ENCODE results near the gene NFKBIE.

DNA sequence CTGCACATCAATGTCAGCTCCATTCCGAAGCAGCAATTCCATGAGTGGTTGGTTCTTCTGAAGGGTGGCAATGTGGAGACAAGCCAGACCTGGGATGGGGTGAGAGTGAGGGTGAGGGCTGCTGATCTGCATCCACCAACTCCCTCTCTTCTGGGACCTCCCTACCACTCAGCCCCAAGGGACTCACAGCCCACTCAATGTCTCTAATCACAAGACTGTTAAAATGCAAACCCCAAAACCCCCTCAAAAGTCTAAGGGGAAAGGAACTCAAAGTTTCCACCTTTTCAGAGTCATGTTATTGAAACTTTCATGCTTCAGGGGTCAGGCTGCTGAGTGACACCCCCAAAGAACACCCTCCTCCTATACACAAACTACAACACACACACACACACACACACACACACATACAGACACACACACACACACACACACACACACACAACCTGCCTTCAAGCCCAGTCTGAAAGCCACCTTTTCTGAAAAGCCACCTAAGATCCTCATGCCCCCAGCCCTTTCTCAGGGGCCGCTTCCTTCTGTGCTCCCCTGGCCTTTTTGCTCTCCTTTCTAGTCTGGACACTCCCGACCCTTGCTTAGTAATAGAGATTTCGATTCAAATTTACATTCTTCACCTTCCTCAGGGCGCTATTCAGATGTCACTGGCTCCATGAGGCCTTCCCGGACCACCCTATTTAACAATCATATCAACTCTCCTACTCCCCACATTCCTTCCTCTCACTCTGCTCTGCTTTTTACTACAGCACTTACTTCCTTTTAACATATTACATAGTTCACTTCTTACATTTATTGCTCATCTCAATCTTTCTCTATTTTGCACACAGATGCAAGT, 4.7 kb downstream of the NFKBIE start:
- TF ChIP-seq EZH2 (IDR thresholded peaks at IDR 0.05; ENCODE audit: borderline replicate concordance, low read length), result no peak
- TF ChIP-seq, protein P1, sequence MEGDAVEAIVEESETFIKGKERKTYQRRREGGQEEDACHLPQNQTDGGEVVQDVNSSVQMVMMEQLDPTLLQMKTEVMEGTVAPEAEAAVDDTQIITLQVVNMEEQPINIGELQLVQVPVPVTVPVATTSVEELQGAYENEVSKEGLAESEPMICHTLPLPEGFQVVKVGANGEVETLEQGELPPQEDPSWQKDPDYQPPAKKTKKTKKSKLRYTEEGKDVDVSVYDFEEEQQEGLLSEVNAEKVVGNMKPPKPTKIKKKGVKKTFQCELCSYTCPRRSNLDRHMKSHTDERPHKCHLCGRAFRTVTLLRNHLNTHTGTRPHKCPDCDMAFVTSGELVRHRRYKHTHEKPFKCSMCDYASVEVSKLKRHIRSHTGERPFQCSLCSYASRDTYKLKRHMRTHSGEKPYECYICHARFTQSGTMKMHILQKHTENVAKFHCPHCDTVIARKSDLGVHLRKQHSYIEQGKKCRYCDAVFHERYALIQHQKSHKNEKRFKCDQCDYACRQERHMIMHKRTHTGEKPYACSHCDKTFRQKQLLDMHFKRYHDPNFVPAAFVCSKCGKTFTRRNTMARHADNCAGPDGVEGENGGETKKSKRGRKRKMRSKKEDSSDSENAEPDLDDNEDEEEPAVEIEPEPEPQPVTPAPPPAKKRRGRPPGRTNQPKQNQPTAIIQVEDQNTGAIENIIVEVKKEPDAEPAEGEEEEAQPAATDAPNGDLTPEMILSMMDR (IDR thresholded peaks at IDR 0.05; ENCODE audit: low read length), result no peak

All from OCI-LY1 (cell line).